NCI-H1105 (cell line): ENCODE measurements around the gene E2F3.
A peak's percentile ranks its signal among the peaks of the same experiment; 100 is the strongest.
"Not testable (repeated sequence)": the region's sequence is repeated elsewhere in the genome, so short reads cannot be mapped to it uniquely, and the experiment has no call there.

ENCODE experiments used
- DNase-seq: peaks from one replicate; lab custom pipeline; 2025; lab: John Stamatoyannopoulos, UW

E2F3 gene

GRCh38 chr6:20433929-20434328 lies 32.2 kb downstream of the E2F3 start:
- DNase-seq = no peak

GRCh38 chr6:20434766-20435165 lies 33.1 kb downstream of the E2F3 start:
- no peak for DNase-seq

GRCh38 chr6:20436719-20437118 lies 35.0 kb downstream of the E2F3 start:
- DNase-seq = no peak

- no peak for DNase-seq
These were observed 36.0 kb downstream of the E2F3 start for GRCh38 chr6:20437639-20438038.

GRCh38 chr6:20438462-20439070 lies 36.9 kb downstream of the E2F3 start:
- DNase-seq = peak; percentile 62

- no peak for DNase-seq
These were observed 37.9 kb downstream of the E2F3 start for GRCh38 chr6:20439558-20439957.

- DNase-seq = no peak
These were observed 38.6 kb downstream of the E2F3 start for GRCh38 chr6:20440296-20440695.

GRCh38 chr6:20441236-20441635 lies 39.6 kb downstream of the E2F3 start:
- DNase-seq = no peak

- DNase-seq = no peak
These were observed 40.2 kb downstream of the E2F3 start for GRCh38 chr6:20441921-20442320.

- no peak for DNase-seq
These were observed 43.1 kb downstream of the E2F3 start for GRCh38 chr6:20444786-20445271.

- DNase-seq = no peak
These were observed 45.5 kb downstream of the E2F3 start for GRCh38 chr6:20447157-20447556.

- DNase-seq = no peak
These were observed 46.0 kb downstream of the E2F3 start for GRCh38 chr6:20447581-20448132.

GRCh38 chr6:20448828-20449227 lies 47.1 kb downstream of the E2F3 start:
- DNase-seq = no peak

GRCh38 chr6:20454204-20454824 lies 52.6 kb downstream of the E2F3 start:
- no peak for DNase-seq

- no peak for DNase-seq
These were observed 53.7 kb downstream of the E2F3 start for GRCh38 chr6:20455251-20455940.

- DNase-seq = no peak
These were observed 56.6 kb downstream of the E2F3 start for GRCh38 chr6:20458027-20458894.

GRCh38 chr6:20459682-20460081 lies 58.0 kb downstream of the E2F3 start:
- DNase-seq = no peak

GRCh38 chr6:20461576-20461975 lies 59.9 kb downstream of the E2F3 start:
- DNase-seq = no peak

- DNase-seq = no peak
These were observed 61.7 kb downstream of the E2F3 start for GRCh38 chr6:20463396-20463795.

- no peak for DNase-seq
These were observed 62.4 kb downstream of the E2F3 start for GRCh38 chr6:20464041-20464440.

- no peak for DNase-seq
These were observed 63.2 kb downstream of the E2F3 start for GRCh38 chr6:20464847-20465246.

- not testable (repeated sequence) for DNase-seq
These were observed 63.9 kb downstream of the E2F3 start for GRCh38 chr6:20465616-20466015.
